Erythroblast (primary cell): ENCODE measurements around the gene METTL5.

Experiments
- GATA1 ChIP-seq: IDR thresholded peaks from 2 replicates; pipeline ENCODE4 v1.6.1; 2011; ENCODE audit warnings: low read depth, mild to moderate bottlenecking, control low read depth, low read length, moderate library complexity
- POLR2A ChIP-seq: IDR thresholded peaks from 2 replicates; pipeline ENCODE4 v1.6.1; 2011; ENCODE audit warnings: mild to moderate bottlenecking, low read length

DNA sequence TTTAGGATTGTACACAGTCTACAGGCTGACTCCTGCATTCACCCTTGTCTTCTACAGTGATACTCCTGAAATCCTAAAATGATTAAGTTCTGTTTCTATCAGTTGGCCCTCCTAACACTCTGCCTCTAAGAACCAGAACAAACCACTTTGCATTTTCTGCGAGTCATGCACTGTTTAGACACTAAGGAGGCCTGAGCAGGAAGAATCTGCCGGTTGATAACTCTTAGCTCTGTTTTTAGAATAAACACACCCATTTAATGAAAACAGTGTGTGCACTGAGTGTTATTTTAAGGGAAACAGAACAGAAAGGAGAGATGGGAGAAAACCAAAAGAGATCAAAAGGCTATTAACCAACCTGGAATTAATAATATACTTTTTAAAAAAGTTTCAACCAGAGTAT lies 48.9 kb downstream of the METTL5 start:
- TF ChIP-seq POLR2A (no peak), GATA1 (no peak)
